Occipital lobe (tissue), 3 donors: ENCODE measurements around the gene LCLAT1. TPM values are rescaled to one million over a fixed set of nuclear protein-coding genes. Genes with fewer than 3 reads are reported as not detected.

Experiments
- DNase-seq: peaks from one replicate; lab custom pipeline; 2025; lab: John Stamatoyannopoulos, UW
- small RNA-seq: library from RNA; depleted of rRNA; stranded (forward); fragments of <200 nt; gene quantifications from one replicate; pipeline ENCODE3, GENCODE V24; 2014
- total RNA-seq: library from RNA; depleted of rRNA; stranded (reverse); fragments of >200 nt; gene quantifications from one replicate; pipeline ENCODE4 v1.2.3, GENCODE V29; 2014

LCLAT1 gene
- total RNA-seq, 1 donor from 2014 or later = 34.8 TPM

DNA sequence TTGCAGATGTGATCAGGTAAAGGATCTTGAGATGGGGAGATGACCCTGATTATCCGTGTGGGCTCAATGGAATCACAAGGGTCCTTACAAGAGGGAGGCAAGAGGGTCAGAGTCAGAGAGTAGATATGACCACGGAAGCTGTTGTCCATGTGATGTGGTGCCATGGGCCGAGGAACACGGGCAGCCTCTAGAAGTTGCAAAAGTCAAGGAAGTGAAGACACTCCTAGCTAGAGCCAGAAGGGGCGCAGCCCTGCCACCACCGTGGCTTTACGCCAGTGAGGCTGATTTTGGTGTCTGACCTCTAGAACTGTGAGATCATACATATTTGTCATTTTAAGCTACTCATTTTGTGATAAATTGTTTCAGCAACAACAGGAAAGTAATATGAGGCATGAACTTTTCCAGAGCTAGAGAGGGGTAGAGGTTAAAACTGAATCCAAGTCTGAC lies 245.8 kb downstream of the LCLAT1 start:
- no peak for DNase-seq

Small RNA genes within 50 kb of the gene (small RNA-seq; reads per million reads assigned to genes)
- gene AC073255.1 = not detected

Other genes with a start within 250 kb of the LCLAT1 start
- gene LBH, start 215.7 kb upstream of the LCLAT1 start, total RNA-seq = 45.9 TPM